HUES64 (cell line): ENCODE results near the gene RABGAP1L.
"Not testable (repeated sequence)": the region's sequence is repeated elsewhere in the genome, so short reads cannot be mapped to it uniquely, and the experiment has no call there.

Source experiments
- H3K27ac ChIP-seq: 2 replicates; pipeline ENCODE4 v1.7.0; 2013; ENCODE audit warnings: low read depth, low read length, inconsistent platforms
- H3K27me3 ChIP-seq: 2 replicates; pipeline ENCODE4 v1.6.1; 2013; ENCODE audit warnings: mild to moderate bottlenecking, low read length; ENCODE audit not compliant: insufficient read depth
- H3K36me3 ChIP-seq: 2 replicates; pipeline ENCODE4 v1.6.1; 2013; ENCODE audit warnings: mild to moderate bottlenecking, low read length; ENCODE audit not compliant: insufficient read depth
- H3K4me1 ChIP-seq: 2 replicates; pipeline ENCODE4 v1.6.1; 2013; ENCODE audit warnings: mild to moderate bottlenecking, low read length, moderate library complexity; ENCODE audit not compliant: insufficient read depth
- H3K4me3 ChIP-seq: 2 replicates; pipeline ENCODE4 v1.5.1; 2013; ENCODE audit warnings: mild to moderate bottlenecking, low read length, moderate library complexity
- H3K9ac ChIP-seq: 2 replicates; pipeline ENCODE4 v1.6.1; 2013; ENCODE audit warnings: mild to moderate bottlenecking, low read depth, low read length
- H3K9me3 ChIP-seq: 2 replicates; pipeline ENCODE4 v1.6.1; 2013; ENCODE audit warnings: low read depth, low read length; ENCODE audit not compliant: insufficient read depth
- WGBS: fragments of 150-250, 120-280 bp; methylation state at CpG from one replicate; pipeline ENCODE4 v1.1.7; 2013; ENCODE audit warnings: missing lambda C conversion rate; 5-methylcytosine and 5-hydroxymethylcytosine counted together

The RABGAP1L gene

GRCh38 chr1:174134003-174134659 is 25.2 kb upstream of the RABGAP1L start:
- 0 out of 2 replicates have a peak, but pooled peaks cover 4% of the 10 kb centered on the region for H3K4me1 ChIP-seq
- no peak overlapping the region for H3K9ac ChIP-seq
- no peaks in the 10 kb centered on the region for H3K9me3 ChIP-seq
- H3K27me3 ChIP-seq = no peaks in the 10 kb centered on the region
- H3K36me3 ChIP-seq = no peaks in the 10 kb centered on the region
- no peak overlapping the region for H3K4me3 ChIP-seq
- 89% methylated on average over 3 of the region's 3 CpGs for WGBS
- H3K27ac ChIP-seq = no peak overlapping the region

DNA sequence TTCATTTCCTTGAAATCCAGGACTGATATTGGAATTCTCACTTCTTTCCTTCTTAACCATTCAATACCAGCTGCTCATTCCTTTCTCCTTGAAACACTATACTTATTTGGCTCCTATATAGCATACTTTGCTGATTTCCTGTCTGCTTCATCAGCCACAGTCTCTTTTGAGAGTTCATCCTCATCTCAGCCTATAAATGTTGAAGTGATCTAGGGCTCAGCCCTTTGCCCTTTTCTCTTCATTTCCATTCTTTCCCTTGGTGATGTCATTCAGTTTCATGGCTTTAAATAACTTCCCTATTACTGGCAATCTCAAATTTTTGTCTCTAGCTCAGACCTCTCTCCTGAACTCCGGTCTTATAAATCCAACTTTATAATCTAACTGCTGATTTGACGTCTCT is 24.1 kb upstream of the RABGAP1L start:
- 0 out of 2 replicates have a peak, but pooled peaks cover 4% of the 10 kb centered on the region for H3K4me1 ChIP-seq
- H3K27me3 ChIP-seq = no peaks in the 10 kb centered on the region
- H3K9me3 ChIP-seq = no peaks in the 10 kb centered on the region
- H3K4me3 ChIP-seq = no peak overlapping the region
- H3K27ac ChIP-seq = no peak overlapping the region
- 78% methylated on average over 2 of the region's 2 CpGs for WGBS
- H3K36me3 ChIP-seq = no peaks in the 10 kb centered on the region
- no peak overlapping the region for H3K9ac ChIP-seq

DNA sequence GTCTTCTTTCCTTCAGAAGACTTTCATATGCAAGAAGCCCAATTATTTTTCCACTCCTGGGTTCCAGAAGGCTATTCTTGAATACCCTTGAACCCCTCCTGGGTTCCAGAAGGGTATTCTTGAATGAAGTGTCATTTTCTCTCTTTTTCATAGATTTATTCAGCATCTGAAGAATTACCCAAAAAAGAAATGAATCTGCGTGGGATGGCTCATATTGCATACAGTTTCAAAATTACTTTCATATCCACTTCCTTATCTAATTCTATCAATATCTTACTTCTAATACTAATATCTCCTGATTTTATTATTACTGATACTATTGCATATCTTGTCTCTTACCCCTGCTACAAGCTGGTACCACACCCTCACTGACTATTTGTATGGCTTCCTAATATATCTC is 22.6 kb upstream of the RABGAP1L start:
- no peaks in the 10 kb centered on the region for H3K36me3 ChIP-seq
- H3K4me3 ChIP-seq = no peak overlapping the region
- 94% methylated on average over 1 of the region's 1 CpG for WGBS
- H3K4me1 ChIP-seq = no peaks in the 10 kb centered on the region
- H3K27ac ChIP-seq = no peak overlapping the region
- no peaks in the 10 kb centered on the region for H3K27me3 ChIP-seq
- H3K9me3 ChIP-seq = no peaks in the 10 kb centered on the region
- no peak overlapping the region for H3K9ac ChIP-seq

- Histone ChIP-seq H3K9ac (no peak overlapping the region), H3K4me3 (no peak overlapping the region)
- 87% methylated on average over 5 of the region's 5 CpGs for WGBS
Measured at GRCh38 chr1:174142836-174143235, 16.5 kb upstream of the RABGAP1L start.

DNA sequence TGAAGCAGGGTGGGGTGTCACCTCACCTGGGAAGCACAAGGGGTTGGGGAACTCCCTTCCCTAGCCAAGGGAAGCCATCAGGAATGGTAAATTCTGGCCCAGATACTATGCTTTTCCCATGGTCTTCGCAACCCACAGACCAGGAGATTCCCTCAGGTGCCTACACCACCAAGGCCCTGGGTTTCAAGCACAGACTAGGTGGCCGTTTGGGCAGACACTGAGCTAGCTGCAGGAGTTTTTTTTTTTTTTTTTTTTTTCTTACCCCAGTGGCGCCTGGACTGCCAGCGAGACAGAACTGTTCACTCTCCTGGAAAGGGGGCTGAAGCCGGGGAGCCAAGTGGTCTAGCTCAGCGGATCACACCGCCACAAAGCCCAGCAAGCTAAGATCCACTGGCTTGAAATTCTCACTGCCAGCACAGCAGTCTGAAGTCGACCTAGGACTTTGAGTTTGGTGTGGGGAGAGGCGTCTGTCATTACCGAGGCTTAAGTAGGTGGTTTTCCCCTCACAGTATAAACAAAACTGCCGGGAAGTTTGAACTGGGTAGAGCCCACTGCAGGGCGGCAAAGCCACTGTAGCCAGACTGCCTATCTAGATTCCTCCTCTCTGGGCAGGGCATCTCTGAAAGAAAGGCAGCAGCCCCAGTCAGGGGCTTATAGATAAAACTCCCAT is 15.5 kb upstream of the RABGAP1L start:
- WGBS = 82% methylated on average over 12 of the region's 12 CpGs
- not testable (repeated sequence) for H3K36me3 ChIP-seq, H3K9ac ChIP-seq, H3K4me1 ChIP-seq, H3K4me3 ChIP-seq, H3K9me3 ChIP-seq, H3K27me3 ChIP-seq, H3K27ac ChIP-seq

More at GRCh38 chr1:174142836-174143235, 16.5 kb upstream of the RABGAP1L start:
- Histone ChIP-seq H3K27ac (no peak overlapping the region), H3K4me1 (no peaks in the 10 kb centered on the region), H3K27me3 (no peaks in the 10 kb centered on the region), H3K9me3 (no peaks in the 10 kb centered on the region), H3K36me3 (no peaks in the 10 kb centered on the region)

- not testable (repeated sequence) for H3K36me3 ChIP-seq, H3K4me3 ChIP-seq, H3K9me3 ChIP-seq, H3K4me1 ChIP-seq, H3K27ac ChIP-seq, H3K9ac ChIP-seq, H3K27me3 ChIP-seq
- WGBS = 86% methylated on average over 3 of the region's 3 CpGs
Measured at GRCh38 chr1:174144397-174144783, 14.9 kb upstream of the RABGAP1L start.

DNA sequence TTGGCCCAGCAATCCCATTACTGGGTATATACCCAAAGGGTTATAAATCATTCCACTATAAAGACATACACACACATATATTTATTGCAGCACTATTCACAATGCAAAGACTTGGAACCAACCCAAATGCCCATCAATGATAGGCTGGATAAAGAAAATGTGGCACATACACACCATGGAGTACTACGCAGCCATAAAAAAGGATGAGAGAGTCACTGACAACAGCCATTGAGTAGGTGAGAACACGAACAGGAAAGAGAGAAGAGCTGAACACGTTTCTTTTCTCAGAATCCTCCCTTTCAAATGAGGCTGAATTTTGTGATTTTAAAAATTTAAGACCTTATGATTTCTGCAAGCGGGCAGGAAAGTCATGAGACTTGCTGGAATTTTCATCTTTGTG is 10.1 kb upstream of the RABGAP1L start:
- WGBS = 63% methylated on average over 4 of the region's 4 CpGs
- Histone ChIP-seq H3K4me1 (no peaks in the 10 kb centered on the region), H3K27me3 (no peaks in the 10 kb centered on the region), H3K4me3 (no peak overlapping the region), H3K9me3 (no peaks in the 10 kb centered on the region), H3K27ac (no peak overlapping the region), H3K9ac (no peak overlapping the region), H3K36me3 (no peaks in the 10 kb centered on the region)

- Histone ChIP-seq H3K4me3 (no peak overlapping the region), H3K36me3 (no peaks in the 10 kb centered on the region), H3K27me3 (no peaks in the 10 kb centered on the region), H3K4me1 (no peaks in the 10 kb centered on the region), H3K9ac (no peak overlapping the region), H3K27ac (no peak overlapping the region), H3K9me3 (no peaks in the 10 kb centered on the region)
- WGBS = 96% methylated on average over 2 of the region's 2 CpGs
Measured at GRCh38 chr1:174150499-174150898, 8.8 kb upstream of the RABGAP1L start.

GRCh38 chr1:174152427-174152826 is 6.9 kb upstream of the RABGAP1L start:
- 75% methylated on average over 1 of the region's 1 CpG for WGBS
- H3K27ac ChIP-seq = no peak overlapping the region
- no peaks in the 10 kb centered on the region for H3K4me1 ChIP-seq
- H3K9ac ChIP-seq = no peak overlapping the region
- no peaks in the 10 kb centered on the region for H3K9me3 ChIP-seq
- no peak overlapping the region for H3K4me3 ChIP-seq
- H3K36me3 ChIP-seq = no peaks in the 10 kb centered on the region
- H3K27me3 ChIP-seq = 0 out of 2 replicates have a peak, but pooled peaks cover 2% of the 10 kb centered on the region

DNA sequence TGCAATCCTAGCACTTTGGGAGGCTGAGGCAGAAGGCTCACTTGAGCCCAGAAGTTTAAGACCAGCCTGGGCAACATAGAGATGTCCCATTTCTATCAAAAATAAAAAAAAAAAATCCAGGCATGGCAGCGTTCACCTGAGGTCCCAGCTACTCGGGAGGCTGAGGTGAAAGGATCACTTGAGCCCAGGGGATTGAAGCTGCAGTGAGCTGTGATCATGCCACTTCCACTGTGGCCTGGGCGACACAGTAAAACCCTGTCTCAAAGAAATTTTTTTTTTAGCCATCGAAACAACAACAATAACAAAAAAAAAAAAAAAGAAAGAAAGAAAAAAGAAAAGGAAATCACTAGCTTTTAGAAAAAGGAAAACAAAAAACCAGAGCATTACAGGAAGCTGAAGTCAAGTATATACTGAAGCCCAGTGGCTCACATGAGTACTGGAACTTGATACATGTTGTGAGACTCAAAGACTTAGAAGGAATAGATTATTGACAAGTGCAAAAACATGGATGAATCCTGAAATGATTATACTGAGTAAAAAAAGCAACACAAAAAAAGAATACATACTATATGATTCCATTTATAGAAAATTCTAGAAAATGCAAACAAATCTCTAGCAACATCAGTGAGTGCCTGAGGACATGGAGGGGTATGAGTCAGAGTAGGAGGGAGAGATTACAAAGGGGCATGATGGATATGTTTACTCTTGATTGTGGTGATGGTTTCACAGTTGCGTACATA is 6.1 kb upstream of the RABGAP1L start:
- no peak overlapping the region for H3K27ac ChIP-seq
- WGBS = 84% methylated on average over 2 of the region's 5 CpGs
- peaks cover 6% of the 10 kb centered on the region; the same call in 1 of the 2 replicates for H3K27me3 ChIP-seq
- no peak overlapping the region for H3K4me3 ChIP-seq
- H3K36me3 ChIP-seq = no peaks in the 10 kb centered on the region
- no peaks in the 10 kb centered on the region for H3K9me3 ChIP-seq
- H3K9ac ChIP-seq = no peak overlapping the region
- H3K4me1 ChIP-seq = no peaks in the 10 kb centered on the region

- H3K4me3 ChIP-seq = no peak overlapping the region
- H3K27ac ChIP-seq = no peak overlapping the region
Measured at GRCh38 chr1:174153825-174154107, 5.6 kb upstream of the RABGAP1L start.

More at GRCh38 chr1:174153825-174154107, 5.6 kb upstream of the RABGAP1L start:
- Histone ChIP-seq H3K4me1 (no peaks in the 10 kb centered on the region), H3K27me3 (peaks cover 8% of the 10 kb centered on the region; the same call in 1 of the 2 replicates), H3K9ac (no peak overlapping the region), H3K9me3 (no peaks in the 10 kb centered on the region), H3K36me3 (no peaks in the 10 kb centered on the region)
